HUDEP-2 (cell line): Measurements from ENCODE around the gene ZC2HC1B.

Experiments
- DNase-seq, 76 experiments: peaks; one replicate each; lab custom pipeline; 2025; ENCODE audit not compliant: unreplicated experiment in 76 of 76; lab: John Stamatoyannopoulos, UW

The ZC2HC1B gene

DNA sequence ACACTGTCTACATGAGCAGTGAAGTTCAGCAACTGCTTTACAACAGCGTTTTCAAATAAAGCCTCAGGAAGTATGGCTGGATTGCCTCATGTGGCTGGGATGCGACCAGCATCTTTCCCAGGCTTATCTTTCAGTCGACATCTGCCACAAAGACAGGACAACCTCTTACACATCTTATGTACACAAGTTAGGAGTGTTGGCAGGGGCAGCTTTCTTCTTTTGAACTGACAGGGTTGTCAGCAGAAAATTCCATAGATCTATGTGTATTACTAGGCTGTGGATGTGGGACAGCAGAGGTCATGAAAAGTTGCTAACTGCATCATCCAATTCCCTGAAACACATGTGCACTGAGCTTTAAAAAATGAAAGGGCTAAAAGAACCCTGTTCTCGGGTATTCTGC is 95.7 kb downstream of the ZC2HC1B start:
- DNase-seq, result no peak

DNA sequence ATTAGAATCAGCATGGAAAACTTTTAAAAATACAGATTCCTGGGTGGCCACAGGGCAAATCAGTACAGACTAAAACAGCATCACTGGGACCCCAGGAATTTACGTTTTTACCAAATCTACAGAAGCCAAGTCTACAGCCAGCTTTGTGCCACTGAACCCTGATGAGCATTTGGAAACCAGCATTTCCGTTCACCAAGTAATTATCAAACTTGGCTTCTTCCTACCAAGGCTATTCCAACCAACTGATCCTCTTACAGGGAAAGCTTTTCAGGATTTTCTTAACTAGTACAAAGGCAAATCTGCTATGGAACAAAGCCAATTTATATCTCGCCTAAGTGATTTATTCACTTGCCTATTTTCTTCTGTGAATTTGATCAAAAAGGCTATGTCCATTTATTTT is 96.8 kb downstream of the ZC2HC1B start:
- no peak for DNase-seq

DNA sequence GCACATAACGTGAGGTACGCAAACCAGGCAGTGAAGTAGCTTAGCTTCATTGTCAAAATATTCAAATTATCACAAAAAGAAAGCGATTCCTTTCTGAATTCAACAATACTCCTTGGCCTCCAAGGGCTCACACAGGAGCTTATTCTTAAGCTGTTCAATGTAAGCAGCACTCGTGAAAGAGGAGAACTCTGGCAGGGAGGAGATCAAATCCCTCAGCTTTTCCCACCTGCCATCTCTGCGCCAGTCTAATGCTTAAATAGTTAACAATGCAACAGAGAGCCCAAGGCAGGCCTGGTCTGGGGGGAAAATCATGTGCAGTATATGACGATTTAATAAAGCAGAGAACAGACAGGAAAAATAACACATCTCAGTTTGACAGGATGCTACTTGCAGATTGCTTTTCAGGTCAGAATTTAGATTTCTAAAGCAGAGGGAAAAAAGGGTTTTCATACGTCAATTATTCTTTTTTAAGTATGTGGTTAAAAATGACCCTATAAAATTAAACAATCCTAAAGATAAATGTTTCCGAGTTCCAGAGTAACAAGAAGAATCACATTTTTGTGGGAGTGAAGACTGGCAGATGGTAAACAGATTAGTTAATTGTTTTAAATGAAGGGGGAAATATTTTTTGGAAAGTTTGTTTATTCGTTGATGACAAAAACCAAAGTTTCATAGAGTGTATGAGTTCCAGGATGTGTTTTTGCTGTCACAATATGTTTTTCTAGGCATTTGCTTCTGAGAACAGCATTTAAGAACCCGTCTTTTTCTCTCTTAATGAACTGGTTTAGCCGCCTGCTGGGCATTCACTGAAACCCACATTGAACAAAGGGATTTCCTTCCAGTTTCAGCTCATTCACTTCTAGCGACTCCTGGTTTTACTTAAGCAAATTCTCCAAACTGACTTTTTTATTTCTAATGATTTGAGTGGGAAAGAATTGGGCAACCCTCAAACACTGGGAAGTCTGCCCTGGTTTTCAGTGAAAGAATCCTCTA is 97.9 kb downstream of the ZC2HC1B start:
- no peak for DNase-seq

GRCh38 chr6:143963158-143963919 is 99.1 kb downstream of the ZC2HC1B start:
- no peak for DNase-seq

GRCh38 chr6:143964674-143965081 is 100.4 kb downstream of the ZC2HC1B start:
- no peak for DNase-seq

DNA sequence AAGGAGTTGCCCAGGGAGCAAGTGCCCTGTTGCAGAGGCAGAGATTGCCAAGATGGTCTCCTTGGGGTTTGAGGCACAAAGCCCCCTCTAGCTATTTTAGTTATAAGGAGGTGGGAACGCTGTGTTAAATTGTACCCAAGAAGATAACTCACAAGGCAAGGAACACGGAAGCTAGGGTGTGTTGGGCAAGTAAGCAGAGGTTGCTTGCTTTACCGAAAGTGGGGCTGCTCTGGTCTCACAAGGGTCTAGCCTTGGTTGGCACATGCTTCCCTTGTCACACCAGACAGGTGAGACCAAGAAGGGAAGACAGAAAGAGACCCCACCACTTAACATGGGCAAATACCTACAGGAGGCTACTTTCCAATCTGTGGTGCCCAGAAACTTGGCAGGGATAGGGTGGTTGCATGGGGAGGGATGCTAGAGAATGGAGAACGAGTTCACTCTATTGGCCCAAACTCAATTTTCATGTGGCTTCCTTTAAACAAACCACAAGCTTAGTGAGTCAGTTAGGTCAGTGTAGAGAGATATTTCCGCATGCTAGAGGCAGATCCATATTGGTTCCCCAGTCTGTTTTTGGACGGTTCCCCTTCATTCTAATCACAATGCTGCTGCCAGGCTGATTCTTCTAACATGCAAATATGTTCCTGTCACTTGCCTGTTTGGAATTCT is 101.4 kb downstream of the ZC2HC1B start:
- peak in 5 of 76 experiments; percentile 24 to 50 (median 41) for DNase-seq

GRCh38 chr6:143966312-143966711 is 102.0 kb downstream of the ZC2HC1B start:
- DNase-seq, result no peak

DNA sequence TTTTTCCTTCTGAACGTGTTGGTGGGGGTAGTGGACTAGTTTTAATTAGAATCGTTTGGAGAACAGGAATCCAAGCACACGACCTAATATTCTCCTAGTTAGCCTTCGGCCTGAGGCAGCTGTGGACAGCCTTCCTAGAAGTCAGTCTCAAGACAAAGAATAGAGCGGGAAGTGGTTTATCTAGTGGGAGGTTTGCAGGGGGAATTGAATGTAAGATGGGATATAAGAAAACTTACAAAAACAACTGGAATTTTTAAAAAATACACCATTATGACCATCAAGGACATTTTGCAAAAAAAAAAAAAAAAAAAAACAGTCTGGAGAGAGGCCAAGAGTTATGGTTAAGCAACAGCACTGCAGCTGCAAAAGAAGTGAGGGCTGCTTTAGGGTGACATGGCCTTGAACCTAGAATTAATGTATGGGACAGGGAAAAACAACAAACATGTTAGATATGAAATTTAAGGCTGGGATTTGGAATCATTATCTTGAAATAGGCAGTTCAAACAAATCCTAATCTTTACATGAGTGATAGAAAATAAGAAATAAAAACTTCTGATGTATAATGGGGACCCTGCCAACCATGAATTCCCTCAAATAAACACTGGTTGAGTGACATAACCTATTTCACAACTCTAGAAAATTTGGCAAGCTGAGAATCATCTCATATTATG is 103.6 kb downstream of the ZC2HC1B start:
- DNase-seq, result no peak

GRCh38 chr6:143969077-143969476 is 104.8 kb downstream of the ZC2HC1B start:
- peak in 6 of 76 experiments; percentile 11 to 35 (median 32) for DNase-seq

- no peak for DNase-seq
Measured at GRCh38 chr6:143970456-143971218, 106.4 kb downstream of the ZC2HC1B start.

DNA sequence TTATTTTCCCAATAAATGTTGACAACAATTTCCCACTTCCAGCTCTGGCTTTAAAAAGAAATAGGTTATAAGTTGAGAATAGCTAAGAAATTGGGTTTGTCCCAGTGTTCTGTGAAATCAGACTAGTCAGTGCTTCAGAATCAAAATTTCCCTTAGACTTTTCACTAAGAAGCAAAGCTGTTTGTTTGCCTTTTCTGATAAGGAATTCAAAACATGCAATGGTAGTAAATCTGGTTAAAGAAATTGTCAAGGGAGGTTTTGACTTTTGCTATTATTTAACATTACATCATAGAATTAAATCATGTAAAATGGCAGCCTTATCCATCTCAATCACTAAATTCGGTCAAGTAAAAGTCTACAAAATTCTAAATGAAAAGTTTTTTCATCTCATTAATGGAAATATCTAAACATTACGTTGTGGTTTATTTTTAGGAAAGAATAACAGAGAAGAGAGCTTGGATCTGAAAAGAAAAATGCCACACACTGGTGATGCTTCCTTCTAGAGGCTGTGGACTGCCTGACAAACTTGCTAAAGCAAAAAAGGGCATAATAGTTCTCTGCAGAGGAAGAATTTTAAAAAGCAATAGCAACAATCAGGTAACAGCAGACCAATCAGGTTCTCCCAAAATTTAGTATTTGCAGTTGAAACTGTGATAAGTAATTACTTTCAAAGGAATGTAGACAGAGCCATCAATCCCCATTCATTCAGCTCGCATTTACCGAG is 107.4 kb downstream of the ZC2HC1B start:
- no peak for DNase-seq

DNA sequence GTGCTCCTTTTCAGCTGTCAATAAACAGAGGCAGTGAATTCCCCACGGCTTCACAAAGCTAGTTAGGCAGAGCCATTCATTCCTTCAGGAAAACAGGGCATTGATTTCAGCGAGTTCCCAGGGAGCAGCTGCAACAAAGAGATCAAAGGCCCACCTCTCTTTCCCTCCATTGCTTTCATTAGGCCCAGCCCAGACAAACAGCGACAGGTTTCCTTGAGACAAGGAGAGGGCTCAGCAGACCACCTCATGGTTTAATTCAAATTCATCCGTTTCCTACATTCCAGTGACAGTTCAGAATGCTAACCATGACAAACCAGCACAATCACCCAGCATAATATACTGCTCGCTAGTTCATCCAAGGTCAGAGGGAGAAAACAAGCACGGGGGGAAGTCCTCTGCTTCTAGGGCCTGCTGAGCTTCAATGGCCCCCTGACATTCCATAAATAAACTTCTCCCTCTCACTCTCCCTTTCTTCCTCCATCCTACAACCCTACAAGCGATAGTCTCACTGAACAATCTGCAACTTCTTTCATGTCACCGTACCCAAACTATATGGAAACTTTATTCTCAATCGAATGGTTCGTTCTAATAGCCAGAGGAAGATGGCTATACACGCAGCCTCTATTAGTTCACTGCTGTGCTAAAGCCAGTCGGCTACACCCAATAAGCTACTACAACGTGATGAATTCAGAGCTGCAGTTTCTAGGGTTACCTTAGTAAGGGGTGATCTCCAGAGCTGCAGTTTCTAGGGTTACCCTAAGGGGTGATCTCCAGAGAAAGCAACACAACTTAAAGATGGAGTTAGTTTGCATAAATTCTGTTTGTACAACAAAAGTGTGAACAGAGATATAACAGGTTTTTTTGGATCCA is 109.1 kb downstream of the ZC2HC1B start:
- DNase-seq, result no peak

DNA sequence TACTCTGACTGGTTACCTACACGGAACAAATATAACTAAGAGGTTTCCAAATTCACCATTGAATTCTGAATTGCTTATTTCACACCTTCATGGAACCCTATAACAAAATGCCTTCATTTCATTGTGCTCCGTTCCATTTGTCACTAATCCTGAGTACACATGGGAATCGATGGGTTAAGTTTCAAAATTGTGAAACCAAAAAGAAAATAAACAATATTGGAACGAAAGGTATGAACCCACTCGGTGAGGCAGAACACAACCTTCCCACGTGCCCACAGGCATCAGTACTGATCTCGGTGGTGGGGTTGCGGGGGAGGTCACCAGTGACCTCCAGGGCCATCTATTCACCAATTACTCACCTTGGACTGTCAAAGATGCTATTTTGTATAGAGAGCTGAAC is 109.8 kb downstream of the ZC2HC1B start:
- no peak for DNase-seq

DNA sequence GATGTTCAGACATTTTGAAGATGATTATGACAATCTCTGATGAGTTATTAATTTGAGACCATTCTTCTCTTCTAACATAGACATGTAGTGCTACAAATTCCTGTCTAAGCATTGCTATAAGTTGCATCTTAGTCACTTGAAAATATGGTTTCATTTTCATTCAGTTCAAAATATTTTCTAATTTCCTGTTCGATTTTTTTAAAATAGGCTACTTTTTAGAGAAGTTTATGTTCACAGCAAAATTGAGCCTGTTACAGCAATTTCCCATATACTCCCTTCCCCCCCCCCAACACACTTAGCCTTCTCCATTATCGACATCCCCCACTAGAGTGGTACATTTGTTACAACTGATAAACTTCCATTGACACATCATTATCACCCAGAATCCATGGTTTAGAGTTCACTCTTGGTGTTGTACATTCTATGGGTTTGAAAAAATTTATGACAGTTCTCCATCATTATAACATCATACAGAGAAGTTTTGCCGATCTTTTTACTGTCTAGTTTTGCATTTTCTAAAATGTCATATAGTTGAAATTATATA is 112.6 kb downstream of the ZC2HC1B start:
- DNase-seq, result peak in 10 of 76 experiments; percentile 14 to 51 (median 28)

DNA sequence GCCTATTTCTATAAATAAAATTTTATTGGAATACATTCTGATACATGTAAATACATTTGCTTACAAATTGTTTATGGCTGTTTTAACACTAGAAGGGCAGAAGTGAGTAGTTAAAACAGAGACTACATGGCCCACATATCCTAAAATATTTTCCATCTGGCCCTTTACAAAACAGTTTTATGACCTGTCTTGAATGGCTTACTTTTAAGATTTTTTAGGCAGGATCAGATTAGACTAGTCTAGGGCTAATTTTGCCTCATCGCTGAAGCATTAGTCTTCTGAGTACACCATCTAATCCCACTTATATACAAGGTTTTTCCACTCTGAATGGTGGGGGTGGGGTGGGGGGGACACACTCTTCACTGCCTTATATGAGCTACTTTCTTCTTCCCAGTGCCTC is 116.6 kb downstream of the ZC2HC1B start:
- DNase-seq, result no peak

GRCh38 chr6:143982968-143983367 is 118.7 kb downstream of the ZC2HC1B start:
- no peak for DNase-seq

DNA sequence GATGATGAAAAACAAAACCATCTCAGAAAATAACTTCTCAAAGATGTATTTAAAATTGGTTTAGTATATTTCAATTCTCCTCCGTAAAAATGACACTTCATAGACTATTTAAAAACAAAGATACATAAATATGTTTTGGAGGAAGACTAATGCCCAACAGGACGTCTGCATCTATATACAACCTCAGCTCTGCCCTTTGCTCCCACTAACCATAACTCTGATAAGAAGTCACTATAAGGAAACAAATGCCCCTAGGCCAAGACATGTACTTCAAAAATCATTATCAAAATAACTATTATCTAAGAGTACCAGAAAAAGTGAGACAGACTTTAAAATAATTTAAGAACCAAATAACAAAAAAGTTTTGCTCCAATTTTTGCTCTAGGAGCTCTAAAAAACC is 120.4 kb downstream of the ZC2HC1B start:
- DNase-seq, result no peak
